ENCODE measurements around the gene RASSF1. TPM values are rescaled to one million over a fixed set of nuclear protein-coding genes. Genes with fewer than 3 reads are reported as not detected.

RASSF1 gene
- total RNA-seq (2013; cell fraction: nucleolus; rRNA removed), result 67.1 and 75.3 TPM in 2 replicates
- 39.3 and 40.1 TPM in 2 replicates for total RNA-seq (2014; rRNA removed)
- 15.7 and 16.1 TPM in 2 replicates for total RNA-seq (2014; rRNA removed; fragmentation: Illumina TruSeq; extraction: Trizol)
- 30.9 and 35.2 TPM in 2 replicates for total RNA-seq (2021)
- polyA plus RNA-seq (2011; ENCODE audit: low read depth), result 19.6 TPM
- 36.4 and 59.6 TPM in 2 replicates for polyA plus RNA-seq (2011; rRNA removed)
- polyA plus RNA-seq (2011; cell fraction: cytosol; rRNA removed), result 62.1 and 82.5 TPM in 2 replicates
- polyA plus RNA-seq (2011; cell fraction: nucleus; rRNA removed), result 136 and 141 TPM in 2 replicates
- polyA plus RNA-seq (2012), result 38.7 and 39.3 TPM in 2 replicates
- polyA plus RNA-seq (2014; fragmentation: Illumina TruSeq; extraction: Trizol), result 9.6 and 18.5 TPM in 2 replicates
- polyA plus RNA-seq (2014; fragmentation: Nextera tagmentation; extraction: Ambion mirVana), result 10 to 100 TPM in 1 of 2 experiments, 1 to 10 TPM in 1; 4.4 to 10.3 TPM
- polyA plus RNA-seq (2014; rRNA removed), result 54.1 and 61.3 TPM in 2 replicates
- polyA plus RNA-seq (2016; fragmentation: Nextera tagmentation; extraction: Ambion mirVana), result 10 to 100 TPM; 48.7 to 49.1 TPM
- polyA minus RNA-seq (2011; rRNA and poly(A)+ RNA removed), result 16.2 and 26.6 TPM in 2 replicates
- 9.3 and 11.9 TPM in 2 replicates for polyA minus RNA-seq (2011; cell fraction: cytosol; rRNA and poly(A)+ RNA removed)
- polyA minus RNA-seq (2011; cell fraction: nucleus; rRNA and poly(A)+ RNA removed), result 22.7 and 30.4 TPM in 2 replicates
- percentile 85 among the genes with signal in this experiment for Bru-seq, nascent RNA
- BruChase-seq, experiment 1, labeled RNA remaining after a 6-hour chase, result percentile 79 among the genes with signal in this experiment
- percentile 83 among the genes with signal in this experiment for BruChase-seq, experiment 2, labeled RNA remaining after a 2-hour chase
- long read RNA-seq, experiment 1, transcript RASSF1-201 (5 exons, 1,757 nt), result major isoform, 11 of 15 reads
- long read RNA-seq, experiment 1, partial matches to known transcripts, result 1 of 15 reads
- long read RNA-seq, experiment 1, other reads (novel, unspliced or antisense), result 0 of 15 reads
- long read RNA-seq, experiment 2, transcript RASSF1-201 (5 exons, 1,757 nt), result major isoform, 21 of 33 reads
- long read RNA-seq, experiment 2, partial matches to known transcripts, result 4 of 33 reads
- long read RNA-seq, experiment 2, other reads (novel, unspliced or antisense), result 3 of 33 reads

GRCh38 chr3:50340448-50341329, at the start of gene RASSF1:
RASSF1 (minus strand) TSS chr3:50340836; CDS start chr3:50340805, 31 bp downstream.
- no peaks in the 10 kb centered on the region for H4K20me1 ChIP-seq (ENCODE audit: control insufficient read depth, insufficient read depth)
- CTCF ChIA-PET, result interaction anchor here (6.4 to 10.5 kb wide), 2 partner anchors 8 to 18 kb away, joined by 59 to 72 read pairs; partner anchors contain the start of genes CYB561D2, HYAL2 and NPRL2
- peak within 1 kb of the TSS; percentile 75 for H3K4me2 ChIP-seq (ENCODE audit: control insufficient read depth, insufficient read depth)
- H3K79me2 ChIP-seq (ENCODE audit: control insufficient read depth, insufficient read depth, low read length), result peaks cover 48% of the 10 kb centered on the region
- WGBS (ENCODE audit: insufficient coverage, insufficient replicate concordance, low lambda C conversion rate, missing lambda C conversion rate), result 8% methylated on average over 66 of the region's 85 CpGs
- H3K4me1 ChIP-seq (ENCODE audit: control insufficient read depth, insufficient read depth, low read length), result peaks cover 3% of the 10 kb centered on the region; the same call in 1 of the 2 replicates
- SMC1A ChIA-PET (ENCODE audit: uncharacterized antibody, unreplicated experiment), result interaction anchor here (1.1 kb wide), 1 partner anchor 11 kb away, joined by 3 read pairs; no protein-coding TSS in a partner anchor
- RAD21 ChIA-PET (ENCODE audit: unreplicated experiment), result interaction anchor here (0.7 to 1.3 kb wide), 2 partner anchors 10 to 12 kb away, joined by 3 read pairs; partner anchors contain the start of gene NPRL2
- in situ Hi-C loops (cut with MboI), result no loop called here
- peak within 1 kb of the TSS; percentile 86 for H3K9ac ChIP-seq (ENCODE audit: control insufficient read depth, insufficient read depth, low read length)
- H3K27me3 ChIP-seq (replicated peaks in 1 of 2; ENCODE audit: control insufficient read depth in 2 of 2, insufficient read depth in 2 of 2, low read length in 1 of 2), result no peaks in the 10 kb centered on the region
- H3K4me3 ChIP-seq, result peak within 1 kb of the TSS; percentile 96
- no peaks in the 10 kb centered on the region for H3K36me3 ChIP-seq (ENCODE audit: control insufficient read depth in 2 of 2, insufficient read depth in 2 of 2, low read length in 1 of 2)
- ATAC-seq, result peak; percentile 35
- intact Hi-C loops (cut with micrococcal nuclease; ENCODE audit: unreplicated experiment), result no loop called here
- peak within 1 kb of the TSS; percentile 57 for H2AFZ ChIP-seq (ENCODE audit: control insufficient read depth, low read depth, low read length)
- no peak for DNase-seq (ENCODE audit: low read depth, low spot score)
- peak; percentile 47 for FAIRE-seq
- H3K9me3 ChIP-seq (replicated peaks; ENCODE audit: control insufficient read depth, insufficient read depth, low read length), result no peaks in the 10 kb centered on the region
- no TSS peak for BruUV-seq (replicated peaks)
- POLR2A ChIA-PET, result interaction anchor here (0.6 to 7.0 kb wide), 8 partner anchors 9 to 1861 kb away, joined by 3 to 84 read pairs (median 4); partner anchors contain the start of genes CYB561D2, HYAL2, HYAL3 and NAA80
- peak within 1 kb of the TSS; percentile 92 for H3K27ac ChIP-seq (ENCODE audit: control insufficient read depth, insufficient read depth)
- no peak for TF ChIP-seq IRF4 (IDR thresholded peaks at IDR 0.05; ENCODE audit: low read depth, low read length)
- TF ChIP-seq EED (IDR thresholded peaks at IDR 0.05; ENCODE audit: low read depth), result 0 out of 2 replicates have a peak, but pooled peaks have one; percentile 25
- TF ChIP-seq FOXK2 (IDR thresholded peaks at IDR 0.05), result no peak
- no peak for TF ChIP-seq CBX5 (IDR thresholded peaks at IDR 0.05; ENCODE audit: low read depth)
- TF ChIP-seq MEF2B (IDR thresholded peaks at IDR 0.05; ENCODE audit: partially characterized antibody, poor library complexity, severe bottlenecking), result peak; percentile 15
- peak in 1 of 2 experiments; percentile 24; a peak in 1 of 4 replicates for TF ChIP-seq IKZF2 (IDR thresholded peaks at IDR 0.05)
- TF ChIP-seq PBX3 (IDR thresholded peaks at IDR 0.05; ENCODE audit: insufficient replicate concordance, low read depth, low read length), result no peak
- no peak for TF ChIP-seq ASH2L (IDR thresholded peaks at IDR 0.05; ENCODE audit: borderline replicate concordance, low read depth)
- 0 out of 2 replicates have a peak, but pooled peaks have one; percentile 51 for TF ChIP-seq HDGF (IDR thresholded peaks at IDR 0.05)
- TF ChIP-seq SMARCA5 (IDR thresholded peaks at IDR 0.05), result peak; percentile 74; the same call in 1 of the 2 replicates
- 0 out of 2 replicates have a peak, but pooled peaks have one; percentile 23 for TF ChIP-seq TAF1 (IDR thresholded peaks at IDR 0.05; ENCODE audit: borderline replicate concordance, low read depth, low read length)
- TF ChIP-seq EZH2 (IDR thresholded peaks at IDR 0.05; ENCODE audit: borderline replicate concordance, control insufficient read depth, low read depth, low read length), result no peak
- peak; percentile 40; the same call in 1 of the 2 replicates for TF ChIP-seq RELB (IDR thresholded peaks at IDR 0.05; ENCODE audit: low read depth)
- TF ChIP-seq EP300 (IDR thresholded peaks at IDR 0.05; ENCODE audit: borderline replicate concordance in 1 of 2, control insufficient read depth in 1 of 2, low read depth in 2 of 2, low read length in 2 of 2), result 0 out of 4 replicates have a peak, but pooled peaks of 1 of the 2 experiments have one; percentile 22

All from GM12878 (cell line).